Measurements from ENCODE around the gene AGAP1. TPM values are rescaled to one million over a fixed set of nuclear protein-coding genes. Genes with fewer than 3 reads are reported as not detected.

AGAP1 gene
- polyA plus RNA-seq, 1 experiment = 12.4 TPM

- CTCF ChIA-PET = interaction anchor here (0.6 to 5.9 kb wide), 3 partner anchors 25 to 622 kb away, joined by 3 to 26 read pairs (median 3); no protein-coding TSS in a partner anchor
- Histone ChIP-seq H3K27ac (ENCODE audit: low read depth, low read length) (no peak overlapping the region), H3K9me3 (ENCODE audit: control insufficient read depth, insufficient read depth, low read length) (peaks cover 4% of the 10 kb centered on the region; the same call in 1 of the 2 replicates), H3K27me3 (ENCODE audit: control insufficient read depth, insufficient read depth, low read length) (no peaks in the 10 kb centered on the region), H3K4me3 (ENCODE audit: low read depth, low read length) (no peak overlapping the region)
- TF ChIP-seq CTCF (IDR thresholded peaks at IDR 0.05; ENCODE audit: low read depth, low read length) = no peak
- POLR2A ChIA-PET = no interaction called here
- no peak for DNase-seq (ENCODE audit: low read depth, low spot score)
Measured at GRCh38 chr2:235697041-235697440, 203.2 kb downstream of the AGAP1 start.

- ChIA-PET POLR2A (no interaction called here), CTCF (interaction anchor here (0.6 to 5.9 kb wide), 3 partner anchors 21 to 102 kb away, joined by 3 to 26 read pairs (median 5); no protein-coding TSS in a partner anchor)
- no peak for TF ChIP-seq CTCF (IDR thresholded peaks at IDR 0.05; ENCODE audit: low read depth, low read length)
- H3K27ac ChIP-seq (ENCODE audit: low read depth, low read length) = no peak overlapping the region
- no peak for DNase-seq (ENCODE audit: low read depth, low spot score)
- no peaks in the 10 kb centered on the region for H3K27me3 ChIP-seq (ENCODE audit: control insufficient read depth, insufficient read depth, low read length)
- no peak overlapping the region for H3K4me3 ChIP-seq (ENCODE audit: low read depth, low read length)
- peaks cover 4% of the 10 kb centered on the region; the same call in 1 of the 2 replicates for H3K9me3 ChIP-seq (ENCODE audit: control insufficient read depth, insufficient read depth, low read length)
Measured at GRCh38 chr2:235698028-235698427, 204.2 kb downstream of the AGAP1 start.

GRCh38 chr2:235698491-235698890, 204.6 kb downstream of the AGAP1 start:
- CTCF ChIA-PET = interaction anchor here (0.6 to 5.9 kb wide), 3 partner anchors 22 to 103 kb away, joined by 3 to 26 read pairs (median 5); no protein-coding TSS in a partner anchor
- Histone ChIP-seq H3K4me3 (ENCODE audit: low read depth, low read length) (no peak overlapping the region), H3K9me3 (ENCODE audit: control insufficient read depth, insufficient read depth, low read length) (peaks cover 4% of the 10 kb centered on the region; the same call in 1 of the 2 replicates), H3K27me3 (ENCODE audit: control insufficient read depth, insufficient read depth, low read length) (no peaks in the 10 kb centered on the region), H3K27ac (ENCODE audit: low read depth, low read length) (no peak overlapping the region)
- POLR2A ChIA-PET = no interaction called here
- DNase-seq (ENCODE audit: low read depth, low spot score) = no peak
- no peak for TF ChIP-seq CTCF (IDR thresholded peaks at IDR 0.05; ENCODE audit: low read depth, low read length)

- no peak for TF ChIP-seq CTCF (IDR thresholded peaks at IDR 0.05; ENCODE audit: low read depth, low read length)
- H3K9me3 ChIP-seq (ENCODE audit: control insufficient read depth, insufficient read depth, low read length) = peaks cover 4% of the 10 kb centered on the region; the same call in 1 of the 2 replicates
- no peak overlapping the region for H3K27ac ChIP-seq (ENCODE audit: low read depth, low read length)
- no peak for DNase-seq (ENCODE audit: low read depth, low spot score)
- H3K27me3 ChIP-seq (ENCODE audit: control insufficient read depth, insufficient read depth, low read length) = no peaks in the 10 kb centered on the region
- POLR2A ChIA-PET = no interaction called here
- CTCF ChIA-PET = interaction anchor here (5.9 kb wide), 1 partner anchor 47 kb away, joined by 26 read pairs; no protein-coding TSS in a partner anchor
- H3K4me3 ChIP-seq (ENCODE audit: low read depth, low read length) = no peak overlapping the region
Measured at GRCh38 chr2:235699576-235699975, 205.7 kb downstream of the AGAP1 start.

GRCh38 chr2:235701206-235701981, 207.6 kb downstream of the AGAP1 start:
- peaks cover 4% of the 10 kb centered on the region; the same call in 1 of the 2 replicates for H3K9me3 ChIP-seq (ENCODE audit: control insufficient read depth, insufficient read depth, low read length)
- no peak for TF ChIP-seq CTCF (IDR thresholded peaks at IDR 0.05; ENCODE audit: low read depth, low read length)
- no peaks in the 10 kb centered on the region for H3K27me3 ChIP-seq (ENCODE audit: control insufficient read depth, insufficient read depth, low read length)
- H3K4me3 ChIP-seq (ENCODE audit: low read depth, low read length) = no peak overlapping the region
- H3K27ac ChIP-seq (ENCODE audit: low read depth, low read length) = no peak overlapping the region
- CTCF ChIA-PET = interaction anchor here (1.2 kb wide), 1 partner anchor 45 kb away, joined by 3 read pairs; no protein-coding TSS in a partner anchor
- DNase-seq (ENCODE audit: low read depth, low spot score) = no peak
- POLR2A ChIA-PET = no interaction called here

All from AG04450 (cell line).